GM18909 (cell line): ENCODE data around the gene PRICKLE2.

ENCODE experiments used
- ATAC-seq: cut with Tn5 transposase; IDR thresholded peaks from one replicate; pipeline ENCODE4 v1.9.1; 2021; ENCODE audit warnings: mild to moderate bottlenecking; ENCODE audit not compliant: unreplicated experiment, poor library complexity

PRICKLE2 gene

GRCh38 chr3:64221571-64222257, 3.6 kb downstream of the PRICKLE2 start:
- ATAC-seq: no peak

GRCh38 chr3:64220161-64220914, 4.9 kb downstream of the PRICKLE2 start:
- no peak for ATAC-seq

GRCh38 chr3:64218746-64219145, 6.5 kb downstream of the PRICKLE2 start:
- ATAC-seq: no peak

- no peak for ATAC-seq
Observed at GRCh38 chr3:64218329-64218728, 6.9 kb downstream of the PRICKLE2 start.

GRCh38 chr3:64216274-64217147, 8.8 kb downstream of the PRICKLE2 start:
- ATAC-seq: no peak

GRCh38 chr3:64215559-64215958, 9.7 kb downstream of the PRICKLE2 start:
- ATAC-seq: no peak

GRCh38 chr3:64215103-64215502, 10.2 kb downstream of the PRICKLE2 start:
- no peak for ATAC-seq

GRCh38 chr3:64214381-64215018, 10.8 kb downstream of the PRICKLE2 start:
- ATAC-seq: no peak

GRCh38 chr3:64213962-64214379, 11.3 kb downstream of the PRICKLE2 start:
- ATAC-seq: no peak

- ATAC-seq: no peak
Observed at GRCh38 chr3:64213224-64213878, 11.9 kb downstream of the PRICKLE2 start.

- ATAC-seq: no peak
Observed at GRCh38 chr3:64209866-64210621, 15.2 kb downstream of the PRICKLE2 start.

- ATAC-seq: no peak
Observed at GRCh38 chr3:64207289-64208080, 17.8 kb downstream of the PRICKLE2 start.

GRCh38 chr3:64203969-64204908, 21.0 kb downstream of the PRICKLE2 start:
- ATAC-seq: no peak

GRCh38 chr3:64203216-64203615, 22.1 kb downstream of the PRICKLE2 start:
- ATAC-seq: no peak

- no peak for ATAC-seq
Observed at GRCh38 chr3:64199932-64200331, 25.3 kb downstream of the PRICKLE2 start.

- no peak for ATAC-seq
Observed at GRCh38 chr3:64196236-64196929, 28.9 kb downstream of the PRICKLE2 start.

- ATAC-seq: no peak
Observed at GRCh38 chr3:64195789-64196188, 29.5 kb downstream of the PRICKLE2 start.
